Keratinocyte (primary cell): ENCODE data around the gene CGN. TPM values are rescaled to one million over a fixed set of nuclear protein-coding genes. Genes with fewer than 3 reads are reported as not detected.
A peak's percentile ranks its signal among the peaks of the same experiment; 100 is the strongest.

Experiments used
- DNase-seq: peaks from one replicate; pipeline ENCODE4 v3.0.0-alpha.2; 2011; ENCODE audit warnings: low read depth, missing footprints, low spot score
- FAIRE-seq: peaks from 2 replicates; lab custom pipeline; 2011; peaks lifted over from hg19 to GRCh38; lab: Jason Lieb, UNC
- H2AFZ ChIP-seq: 2 replicates; pipeline ENCODE4 v1.6.0; 2012; ENCODE audit warnings: low read length, control low read depth, inconsistent platforms; ENCODE audit not compliant: control insufficient read depth
- H3K27ac ChIP-seq: 2 replicates; pipeline ENCODE4 v1.5.1; 2011; ENCODE audit warnings: low read length; ENCODE audit not compliant: control insufficient read depth, insufficient read depth
- H3K27me3 ChIP-seq: 3 replicates; pipeline ENCODE4 v1.6.0; 2011; ENCODE audit warnings: low read length; ENCODE audit not compliant: control insufficient read depth, insufficient read depth; ENCODE audit errors: extremely low read depth
- H3K36me3 ChIP-seq, 2 experiments: 2 replicates in 1 of 2; 3 replicates in 1 of 2; pipeline ENCODE4 v1.5.1; 2011; ENCODE audit warnings: low read length in 2 of 2, mild to moderate bottlenecking in 1 of 2; ENCODE audit not compliant: control insufficient read depth in 2 of 2, insufficient read depth in 2 of 2; ENCODE audit errors: extremely low read depth in 1 of 2
- H3K4me1 ChIP-seq: 3 replicates; pipeline ENCODE4 v1.5.1; 2011; ENCODE audit warnings: low read length; ENCODE audit not compliant: control insufficient read depth, insufficient read depth; ENCODE audit errors: extremely low read depth
- H3K4me2 ChIP-seq: 3 replicates; pipeline ENCODE4 v1.6.0; 2011; ENCODE audit warnings: low read depth, low read length; ENCODE audit not compliant: control insufficient read depth, insufficient read depth; ENCODE audit errors: extremely low read depth
- H3K4me3 ChIP-seq, 3 experiments: fragments of 200-600 bp in 1 of 3; sonication (generic) in 1 of 3; 2 replicates in 2 of 3; 3 replicates in 1 of 3; pipeline ENCODE4 v1.5.1; 2011 to 2016; ENCODE audit warnings: low read length in 3 of 3, mild to moderate bottlenecking in 3 of 3, control low read depth in 2 of 3, inconsistent platforms in 1 of 3, low read depth in 1 of 3, mixed read lengths in 1 of 3, mixed run types in 1 of 3, moderate library complexity in 1 of 3; ENCODE audit not compliant: control insufficient read depth in 2 of 3, insufficient read depth in 2 of 3; ENCODE audit errors: extremely low read depth in 1 of 3
- H3K79me2 ChIP-seq: 2 replicates; pipeline ENCODE4 v1.6.0; 2012; ENCODE audit warnings: low read length; ENCODE audit not compliant: control insufficient read depth, insufficient read depth
- H3K9ac ChIP-seq: 3 replicates; pipeline ENCODE4 v1.6.0; 2011; ENCODE audit warnings: low read length; ENCODE audit not compliant: control insufficient read depth, insufficient read depth; ENCODE audit errors: extremely low read depth
- H3K9me1 ChIP-seq: 3 replicates; pipeline ENCODE4 v1.6.0; 2011; ENCODE audit warnings: low read length; ENCODE audit not compliant: control insufficient read depth, insufficient read depth; ENCODE audit errors: extremely low read depth
- H3K9me3 ChIP-seq: 2 replicates; pipeline ENCODE4 v1.5.1; 2012; ENCODE audit warnings: low read depth, low read length; ENCODE audit not compliant: control insufficient read depth
- H4K20me1 ChIP-seq: 3 replicates; pipeline ENCODE4 v1.6.0; 2011; ENCODE audit warnings: low read length; ENCODE audit not compliant: control insufficient read depth, insufficient read depth; ENCODE audit errors: extremely low read depth
- EZH2 ChIP-seq: IDR thresholded peaks from one replicate; pipeline ENCODE4 v1.6.1; 2012; ENCODE audit warnings: inconsistent platforms, mild to moderate bottlenecking, low read length, moderate library complexity
- dilution Hi-C: fragments of 300-500 bp; cut with MboI; formaldehyde crosslinking; loops from one replicate; pipeline ENCODE4 v1.7.0; 2020; ENCODE audit warnings: low sequenced_read_pairs; ENCODE audit not compliant: extremely low pct_ligation_motif_present
- polyA plus RNA-seq, 5 experiments: library from polyadenylated mRNA; depleted of rRNA in 3 of 5; stranded (reverse) in 3 of 5; stranded (forward) in 1 of 5; unstranded in 1 of 5; fragments of >200 nt; gene quantifications; 1 replicate in 1 of 5; 2 replicates in 3 of 5; 3 replicates in 1 of 5; pipeline versions ENCODE4 v1.2.1 to v1.2.3, GENCODE V29; 2011 to 2012; ENCODE audit warnings: missing spikeins in 2 of 5, low read depth in 1 of 5, low replicate concordance in 1 of 5
- TF ChIP-seq, protein P1 (sequence below), 3 experiments: IDR thresholded peaks in 1 of 3; conservative IDR thresholded peaks in 1 of 3; optimal IDR thresholded peaks in 1 of 3; 2 replicates in 2 of 3; 3 replicates in 1 of 3; pipeline versions ENCODE3 to v1.5.1; 2011; ENCODE audit warnings: low read length in 3 of 3, mild to moderate bottlenecking in 3 of 3, moderate library complexity in 2 of 3, control low read depth in 1 of 3, inconsistent platforms in 1 of 3; ENCODE audit not compliant: insufficient read depth in 2 of 3; ENCODE audit errors: extremely low read depth in 1 of 3

CGN gene
- polyA plus RNA-seq, 1 donor (not counting 4 experiments of a cell fraction or from before 2014, with no cell fraction given), result 2.9 TPM

DNA sequence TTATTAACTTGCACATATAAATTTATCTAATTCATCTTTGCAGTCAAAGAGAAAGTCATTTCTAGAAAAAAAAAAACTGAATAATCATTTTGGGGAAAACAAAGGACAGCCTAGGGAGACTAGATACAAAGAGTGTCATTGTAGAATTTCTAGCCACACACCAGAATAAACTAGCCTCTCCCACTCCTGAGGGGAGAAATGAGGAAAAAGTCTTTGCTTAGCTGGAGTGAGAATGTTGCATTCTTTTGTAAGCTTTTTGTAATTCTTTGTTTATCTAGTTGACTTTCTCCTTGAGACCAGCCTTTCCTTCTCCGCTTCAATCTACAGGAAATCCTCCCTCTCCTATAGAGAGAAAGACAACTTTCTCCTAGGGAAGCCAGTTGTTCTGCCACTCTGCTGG is 15.9 kb upstream of the CGN start:
- Histone ChIP-seq H4K20me1 (no peaks in the 10 kb centered on the region), H3K27me3 (no peaks in the 10 kb centered on the region), H3K4me1 (peaks cover 14% of the 10 kb centered on the region), H3K4me3 (no peak overlapping the region), H3K27ac (peak overlapping the region; percentile 2), H2AFZ (no peak overlapping the region), H3K9ac (no peak overlapping the region), H3K79me2 (no peaks in the 10 kb centered on the region), H3K36me3 (no peaks in the 10 kb centered on the region), H3K9me3 (no peaks in the 10 kb centered on the region), H3K4me2 (peak overlapping the region; percentile 54), H3K9me1 (no peaks in the 10 kb centered on the region)
- DNase-seq (no peak), FAIRE-seq (no peak)
- TF ChIP-seq EZH2, result no peak
- TF ChIP-seq, protein P1, sequence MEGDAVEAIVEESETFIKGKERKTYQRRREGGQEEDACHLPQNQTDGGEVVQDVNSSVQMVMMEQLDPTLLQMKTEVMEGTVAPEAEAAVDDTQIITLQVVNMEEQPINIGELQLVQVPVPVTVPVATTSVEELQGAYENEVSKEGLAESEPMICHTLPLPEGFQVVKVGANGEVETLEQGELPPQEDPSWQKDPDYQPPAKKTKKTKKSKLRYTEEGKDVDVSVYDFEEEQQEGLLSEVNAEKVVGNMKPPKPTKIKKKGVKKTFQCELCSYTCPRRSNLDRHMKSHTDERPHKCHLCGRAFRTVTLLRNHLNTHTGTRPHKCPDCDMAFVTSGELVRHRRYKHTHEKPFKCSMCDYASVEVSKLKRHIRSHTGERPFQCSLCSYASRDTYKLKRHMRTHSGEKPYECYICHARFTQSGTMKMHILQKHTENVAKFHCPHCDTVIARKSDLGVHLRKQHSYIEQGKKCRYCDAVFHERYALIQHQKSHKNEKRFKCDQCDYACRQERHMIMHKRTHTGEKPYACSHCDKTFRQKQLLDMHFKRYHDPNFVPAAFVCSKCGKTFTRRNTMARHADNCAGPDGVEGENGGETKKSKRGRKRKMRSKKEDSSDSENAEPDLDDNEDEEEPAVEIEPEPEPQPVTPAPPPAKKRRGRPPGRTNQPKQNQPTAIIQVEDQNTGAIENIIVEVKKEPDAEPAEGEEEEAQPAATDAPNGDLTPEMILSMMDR (optimal IDR thresholded peaks at IDR 0.05 in 1 of 3, IDR thresholded peaks at IDR 0.05 in 1 of 3, conservative IDR thresholded peaks at IDR 0.05 in 1 of 3; ENCODE audit: extremely low read depth in 1 of 3, insufficient read depth in 2 of 3, low read length in 3 of 3), result no peak
- dilution Hi-C loops, result no loop called here

DNA sequence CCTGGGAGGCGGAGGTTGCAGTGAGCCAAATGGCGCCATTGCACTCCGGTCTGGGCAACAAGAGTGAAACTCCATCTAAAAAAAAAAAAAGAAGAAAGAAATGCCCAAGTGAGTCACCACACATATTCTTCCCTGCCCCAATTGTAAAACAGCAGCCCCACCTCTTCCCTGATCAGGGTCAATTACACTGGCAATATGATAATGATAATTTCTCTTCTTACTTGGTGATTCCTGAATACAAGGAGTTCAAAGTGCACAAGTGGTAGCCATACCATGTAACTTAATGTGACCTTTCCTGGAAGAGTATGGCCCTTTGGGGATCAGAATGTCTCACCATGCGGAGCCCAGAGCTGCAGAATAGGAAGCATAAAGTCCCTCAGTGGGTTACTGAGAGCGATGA is 11.8 kb upstream of the CGN start:
- H3K9ac ChIP-seq, result no peak overlapping the region
- H3K9me3 ChIP-seq, result no peaks in the 10 kb centered on the region
- H3K36me3 ChIP-seq, result no peaks in the 10 kb centered on the region
- no peak overlapping the region for H3K27ac ChIP-seq
- H3K4me2 ChIP-seq, result no peak overlapping the region
- no peaks in the 10 kb centered on the region for H3K9me1 ChIP-seq
- no peak overlapping the region for H3K4me3 ChIP-seq
- no peaks in the 10 kb centered on the region for H3K27me3 ChIP-seq
- dilution Hi-C loops, result no loop called here
- no peak overlapping the region for H2AFZ ChIP-seq
- no peak for DNase-seq
- TF ChIP-seq EZH2, result no peak
- TF ChIP-seq, protein P1 (optimal IDR thresholded peaks at IDR 0.05 in 1 of 3, IDR thresholded peaks at IDR 0.05 in 1 of 3, conservative IDR thresholded peaks at IDR 0.05 in 1 of 3; ENCODE audit: extremely low read depth in 1 of 3, insufficient read depth in 2 of 3, low read length in 3 of 3), result no peak
- no peak for FAIRE-seq
- H3K4me1 ChIP-seq, result peaks cover 25% of the 10 kb centered on the region
- H3K79me2 ChIP-seq, result no peaks in the 10 kb centered on the region
- H4K20me1 ChIP-seq, result no peaks in the 10 kb centered on the region
